Pulmonary artery endothelial cell (primary cell): ENCODE data around the gene BRD4. TPM values are rescaled to one million over a fixed set of nuclear protein-coding genes. Genes with fewer than 3 reads are reported as not detected.

Experiments
- DNase-seq: peaks from one replicate; pipeline ENCODE4 v3.0.0-alpha.2; 2011; ENCODE audit warnings: low read depth, low spot score
- total RNA-seq: library from RNA; depleted of rRNA; stranded (reverse); fragments of >200 nt; gene quantifications from 2 replicates; pipeline ENCODE4 v1.2.3, GENCODE V29; 2014

Gene BRD4
- total RNA-seq, 1 donor from 2014 or later: 10.0 TPM

- no peak for DNase-seq
Measured at GRCh38 chr19:15290166-15290565, 42.2 kb downstream of the BRD4 start.

- DNase-seq: no peak
Measured at GRCh38 chr19:15289673-15290072, 42.7 kb downstream of the BRD4 start.

GRCh38 chr19:15288146-15288963 lies 44.0 kb downstream of the BRD4 start:
- DNase-seq: no peak

GRCh38 chr19:15287496-15287895 lies 44.8 kb downstream of the BRD4 start:
- no peak for DNase-seq

- DNase-seq: no peak
Measured at GRCh38 chr19:15286688-15287365, 45.5 kb downstream of the BRD4 start.

GRCh38 chr19:15285896-15286591 lies 46.3 kb downstream of the BRD4 start:
- no peak for DNase-seq

- DNase-seq: no peak
Measured at GRCh38 chr19:15284896-15285295, 47.4 kb downstream of the BRD4 start.

- DNase-seq: no peak
Measured at GRCh38 chr19:15284091-15284490, 48.2 kb downstream of the BRD4 start.

- DNase-seq: no peak
Measured at GRCh38 chr19:15283141-15283883, 49.0 kb downstream of the BRD4 start.

GRCh38 chr19:15282311-15282705 lies 50.0 kb downstream of the BRD4 start:
- DNase-seq: no peak

GRCh38 chr19:15280915-15281683 lies 51.2 kb downstream of the BRD4 start:
- no peak for DNase-seq

GRCh38 chr19:15280048-15280725 lies 52.2 kb downstream of the BRD4 start:
- DNase-seq: no peak

GRCh38 chr19:15279326-15279904 lies 52.9 kb downstream of the BRD4 start:
- DNase-seq: no peak

- DNase-seq: no peak
Measured at GRCh38 chr19:15276620-15277215, 55.6 kb downstream of the BRD4 start.

- DNase-seq: no peak
Measured at GRCh38 chr19:15274477-15274876, 57.9 kb downstream of the BRD4 start.

- no peak for DNase-seq
Measured at GRCh38 chr19:15269806-15270205, 62.5 kb downstream of the BRD4 start.

- no peak for DNase-seq
Measured at GRCh38 chr19:15268928-15269253, 63.4 kb downstream of the BRD4 start.

GRCh38 chr19:15268192-15268927 lies 64.0 kb downstream of the BRD4 start:
- DNase-seq: no peak

GRCh38 chr19:15266683-15267082 lies 65.7 kb downstream of the BRD4 start:
- DNase-seq: no peak
